ENCODE results near the gene SRD5A1. TPM values are rescaled to one million over a fixed set of nuclear protein-coding genes. Genes with fewer than 3 reads are reported as not detected.

The SRD5A1 gene
- total RNA-seq, 1 donor from 2014 or later: 14.8 TPM

DNA sequence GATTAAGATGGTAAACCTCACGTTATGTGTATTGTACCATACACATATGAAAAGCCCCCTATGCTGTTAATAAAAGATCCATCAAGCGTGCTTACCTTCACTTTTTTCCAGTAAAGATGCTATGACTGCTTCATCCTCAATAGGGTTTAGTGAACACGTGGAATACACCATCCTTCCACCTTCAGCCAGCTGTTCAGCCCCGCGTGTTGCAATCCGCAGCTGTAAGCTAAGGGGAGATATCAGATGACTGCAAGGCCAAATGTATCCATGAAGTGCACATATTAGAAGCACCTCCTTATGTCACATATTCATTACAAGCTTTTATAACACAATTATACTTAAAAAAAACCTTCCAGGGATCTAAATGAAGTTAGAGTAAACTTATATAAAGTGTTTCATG, 16.6 kb upstream of the SRD5A1 start:
- ATAC-seq (ENCODE audit: low read depth): no peak
- ChIA-PET POLR2A (no interaction called here), CTCF (no interaction called here)
- no peaks in the 10 kb centered on the region for H3K9me3 Mint-ChIP-seq
- intact Hi-C loops (cut with micrococcal nuclease): no loop called here
- TF ChIP-seq, protein P1, sequence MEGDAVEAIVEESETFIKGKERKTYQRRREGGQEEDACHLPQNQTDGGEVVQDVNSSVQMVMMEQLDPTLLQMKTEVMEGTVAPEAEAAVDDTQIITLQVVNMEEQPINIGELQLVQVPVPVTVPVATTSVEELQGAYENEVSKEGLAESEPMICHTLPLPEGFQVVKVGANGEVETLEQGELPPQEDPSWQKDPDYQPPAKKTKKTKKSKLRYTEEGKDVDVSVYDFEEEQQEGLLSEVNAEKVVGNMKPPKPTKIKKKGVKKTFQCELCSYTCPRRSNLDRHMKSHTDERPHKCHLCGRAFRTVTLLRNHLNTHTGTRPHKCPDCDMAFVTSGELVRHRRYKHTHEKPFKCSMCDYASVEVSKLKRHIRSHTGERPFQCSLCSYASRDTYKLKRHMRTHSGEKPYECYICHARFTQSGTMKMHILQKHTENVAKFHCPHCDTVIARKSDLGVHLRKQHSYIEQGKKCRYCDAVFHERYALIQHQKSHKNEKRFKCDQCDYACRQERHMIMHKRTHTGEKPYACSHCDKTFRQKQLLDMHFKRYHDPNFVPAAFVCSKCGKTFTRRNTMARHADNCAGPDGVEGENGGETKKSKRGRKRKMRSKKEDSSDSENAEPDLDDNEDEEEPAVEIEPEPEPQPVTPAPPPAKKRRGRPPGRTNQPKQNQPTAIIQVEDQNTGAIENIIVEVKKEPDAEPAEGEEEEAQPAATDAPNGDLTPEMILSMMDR (IDR thresholded peaks at IDR 0.05): no peak
- peaks cover 3% of the 10 kb centered on the region for H3K4me1 Mint-ChIP-seq
- no peak overlapping the region for H3K4me3 Mint-ChIP-seq
- no peak for DNase-seq
- no peak overlapping the region for H3K27ac Mint-ChIP-seq
- H3K27me3 Mint-ChIP-seq: no peaks in the 10 kb centered on the region
- H3K36me3 Mint-ChIP-seq (ENCODE audit: low read depth): peaks cover 84% of the 10 kb centered on the region

DNA sequence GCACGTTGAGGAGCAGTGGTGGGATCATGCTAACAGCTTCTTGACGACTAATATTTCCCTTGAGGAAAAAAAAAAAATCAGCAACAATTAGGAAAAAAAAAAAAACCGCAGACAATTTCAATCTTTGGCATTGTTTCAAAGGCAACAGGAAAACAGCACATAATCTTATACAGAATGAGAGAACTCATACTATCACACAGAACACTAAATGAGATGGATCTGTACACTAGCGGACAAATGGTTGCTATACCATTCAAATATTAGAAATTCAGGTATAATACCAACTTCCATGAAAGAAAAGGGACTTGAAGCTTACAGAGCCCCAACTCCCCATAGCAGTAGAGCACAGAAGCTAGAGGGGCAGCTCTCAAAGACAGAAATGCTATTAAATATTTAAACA, 10.0 kb upstream of the SRD5A1 start:
- Mint-ChIP-seq H3K36me3 (ENCODE audit: low read depth) (peaks cover 80% of the 10 kb centered on the region), H3K27ac (no peak overlapping the region), H3K4me3 (no peak overlapping the region), H3K4me1 (peaks cover 10% of the 10 kb centered on the region), H3K27me3 (no peaks in the 10 kb centered on the region), H3K9me3 (peaks cover 11% of the 10 kb centered on the region)
- intact Hi-C loops (cut with micrococcal nuclease): no loop called here
- ATAC-seq (ENCODE audit: low read depth) (no peak), DNase-seq (no peak)
- TF ChIP-seq, protein P1 (IDR thresholded peaks at IDR 0.05): no peak
- ChIA-PET POLR2A (interaction anchor here (0.6 to 0.7 kb wide), 3 partner anchors 65 to 90 kb away, joined by 3 to 5 read pairs (median 4); no protein-coding TSS in a partner anchor), CTCF (interaction anchor here (1.9 kb wide), 1 partner anchor 122 kb away, joined by 7 read pairs; no protein-coding TSS in a partner anchor)

DNA sequence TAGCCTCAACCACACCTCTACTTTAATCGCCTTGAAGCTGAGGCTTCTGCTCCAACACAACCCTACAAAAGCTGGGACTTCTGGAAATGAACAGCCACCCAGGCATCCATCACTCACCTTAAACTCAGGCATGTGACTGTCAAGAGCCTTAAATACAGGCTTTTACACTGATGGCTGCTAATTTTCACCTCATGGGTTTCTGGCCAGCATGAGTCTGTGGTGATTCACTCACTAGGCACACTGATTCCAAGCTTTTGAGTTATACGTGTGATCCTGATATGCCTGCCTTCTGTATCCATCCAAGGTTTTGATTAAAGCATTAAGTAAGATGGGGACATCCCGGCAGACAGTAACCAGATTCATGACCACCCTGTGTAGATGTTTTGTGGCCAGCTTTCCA, 9.3 kb upstream of the SRD5A1 start:
- POLR2A ChIA-PET: no interaction called here

DNA sequence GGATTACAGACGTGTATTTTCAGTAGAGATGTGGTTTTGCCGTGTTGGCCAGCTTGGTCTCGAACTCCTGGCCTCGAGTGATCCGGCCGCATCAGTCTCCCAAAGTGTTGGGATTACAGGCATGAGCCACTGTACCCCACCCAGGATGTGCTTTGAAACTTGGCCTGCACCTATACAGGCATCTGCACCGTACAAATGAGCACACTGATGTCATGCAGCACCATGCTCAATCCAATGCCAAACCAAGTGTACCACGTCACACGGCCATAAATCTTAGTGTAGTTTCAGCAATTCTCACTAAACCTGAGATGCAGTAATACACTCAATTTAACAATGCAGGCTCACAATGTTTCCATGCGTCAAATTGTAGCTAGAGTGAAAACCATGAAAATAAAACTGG, 6.7 kb upstream of the SRD5A1 start:
- Mint-ChIP-seq H3K4me3 (no peak overlapping the region), H3K27ac (no peak overlapping the region), H3K4me1 (peaks cover 33% of the 10 kb centered on the region), H3K36me3 (ENCODE audit: low read depth) (peaks cover 91% of the 10 kb centered on the region), H3K9me3 (peaks cover 11% of the 10 kb centered on the region), H3K27me3 (no peaks in the 10 kb centered on the region)
- ChIA-PET POLR2A (no interaction called here), CTCF (interaction anchor here (1.0 kb wide), 1 partner anchor 119 kb away, joined by 4 read pairs; no protein-coding TSS in a partner anchor)
- DNase-seq (no peak), ATAC-seq (ENCODE audit: low read depth) (no peak)
- TF ChIP-seq, protein P1 (IDR thresholded peaks at IDR 0.05): no peak
- intact Hi-C loops (cut with micrococcal nuclease): no loop called here

More for the DNA sequence above, 9.3 kb upstream of the SRD5A1 start:
- Mint-ChIP-seq H3K4me1 (peaks cover 12% of the 10 kb centered on the region), H3K27ac (no peak overlapping the region), H3K27me3 (no peaks in the 10 kb centered on the region), H3K4me3 (no peak overlapping the region), H3K36me3 (ENCODE audit: low read depth) (peaks cover 82% of the 10 kb centered on the region), H3K9me3 (peaks cover 11% of the 10 kb centered on the region)
- CTCF ChIA-PET: interaction anchor here (1.9 kb wide), 1 partner anchor 121 kb away, joined by 7 read pairs; no protein-coding TSS in a partner anchor
- ATAC-seq (ENCODE audit: low read depth): no peak
- no peak for DNase-seq
- intact Hi-C loops (cut with micrococcal nuclease): no loop called here
- TF ChIP-seq, protein P1 (IDR thresholded peaks at IDR 0.05): no peak

DNA sequence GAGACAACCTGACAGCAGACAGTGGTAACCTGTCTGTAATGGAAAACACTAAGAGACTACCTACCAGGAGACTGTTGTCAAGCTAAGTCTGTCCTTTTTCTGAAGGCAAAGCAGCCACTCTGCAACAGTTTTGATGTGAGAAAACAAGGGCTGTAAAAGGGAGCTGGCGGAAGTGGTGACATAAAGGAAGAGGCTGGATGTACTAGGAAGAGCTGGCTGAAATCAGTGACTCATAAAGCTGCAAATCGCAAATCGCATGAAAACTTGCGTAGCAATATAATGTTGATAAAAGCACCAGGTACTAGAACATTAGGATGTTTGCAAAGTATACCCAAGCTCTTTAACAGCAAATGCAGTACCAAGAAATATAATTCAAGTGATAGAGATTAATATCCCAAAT, 1.8 kb upstream of the SRD5A1 start:
- intact Hi-C loops (cut with micrococcal nuclease): loop anchor here (5.0 kb wide), 1 partner anchor 1236 kb away; the partner anchor contains the start of genes FASTKD3 and MTRR
- ATAC-seq (ENCODE audit: low read depth) (no peak), DNase-seq (no peak)
- H3K4me3 Mint-ChIP-seq: peak overlapping the region; percentile 92
- no peaks in the 10 kb centered on the region for H3K27me3 Mint-ChIP-seq
- TF ChIP-seq, protein P1 (IDR thresholded peaks at IDR 0.05): no peak
- ChIA-PET POLR2A (interaction anchor here (2.2 to 3.4 kb wide), 3 partner anchors 81 to 114 kb away, joined by 13 to 44 read pairs (median 17); partner anchors contain the start of gene TENT4A), CTCF (interaction anchor here (1.6 to 2.9 kb wide), 2 partner anchors 80 to 114 kb away, joined by 6 to 28 read pairs; no protein-coding TSS in a partner anchor)
- H3K36me3 Mint-ChIP-seq (ENCODE audit: low read depth): peaks cover 54% of the 10 kb centered on the region
- peak overlapping the region; percentile 31 for H3K27ac Mint-ChIP-seq
- H3K9me3 Mint-ChIP-seq: no peaks in the 10 kb centered on the region
- H3K4me1 Mint-ChIP-seq: peaks cover 44% of the 10 kb centered on the region
